DOHH2 (cell line): ENCODE measurements around the gene ATXN7.

Source experiments
- H3F3A ChIP-seq: fragments of 200-600 bp; sonication (generic), shearing (Covaris generic); 2 replicates; pipeline ENCODE4 v1.6.0; 2016; ENCODE audit warnings: antibody characterized with exemption, mild to moderate bottlenecking; ENCODE audit not compliant: control insufficient read depth, insufficient read depth
- H3K27ac ChIP-seq: fragments of 200-600 bp; sonication (generic); 2 replicates; pipeline ENCODE4 v1.5.1; 2014; ENCODE audit warnings: low read depth, mild to moderate bottlenecking, low read length, moderate library complexity
- H3K27me3 ChIP-seq: fragments of 200-600 bp; sonication (generic); 2 replicates; pipeline ENCODE4 v1.6.1; 2014; ENCODE audit warnings: mild to moderate bottlenecking, low read length, mixed read lengths; ENCODE audit not compliant: control insufficient read depth
- H3K36me3 ChIP-seq: fragments of 200-600 bp; sonication (generic); 2 replicates; pipeline ENCODE4 v1.6.1; 2014; ENCODE audit warnings: mild to moderate bottlenecking, low read length, moderate library complexity, mixed read lengths; ENCODE audit not compliant: control insufficient read depth
- H3K4me1 ChIP-seq: fragments of 200-600 bp; sonication (generic); 2 replicates; pipeline ENCODE4 v1.6.1; 2014; ENCODE audit warnings: mild to moderate bottlenecking, low read length, mixed read lengths; ENCODE audit not compliant: control insufficient read depth
- H3K4me2 ChIP-seq: fragments of 200-600 bp; sonication (generic); 2 replicates; pipeline ENCODE4 v1.6.0; 2014; ENCODE audit warnings: mild to moderate bottlenecking, low read length, moderate library complexity
- H3K4me3 ChIP-seq: fragments of 200-600 bp; sonication (generic); 2 replicates; pipeline ENCODE4 v1.5.1; 2014; ENCODE audit warnings: mild to moderate bottlenecking, low read length, mixed read lengths
- H3K79me2 ChIP-seq: fragments of 200-600 bp; sonication (generic); 2 replicates; pipeline ENCODE4 v1.6.1; 2014; ENCODE audit warnings: mild to moderate bottlenecking, low read length, mixed read lengths; ENCODE audit not compliant: control insufficient read depth
- H3K9me2 ChIP-seq: fragments of 200-600 bp; sonication (generic); replicated peaks from 2 replicates; pipeline ENCODE4 v1.6.1; 2014; ENCODE audit warnings: mild to moderate bottlenecking, low read length, mixed read lengths; ENCODE audit not compliant: control insufficient read depth
- H3K9me3 ChIP-seq: fragments of 200-600 bp; sonication (generic); 2 replicates; pipeline ENCODE4 v1.6.1; 2014; ENCODE audit warnings: antibody characterized with exemption, low read length, mixed read lengths; ENCODE audit not compliant: control insufficient read depth, insufficient read depth
- H4K20me1 ChIP-seq: fragments of 200-600 bp; sonication (generic); 2 replicates; pipeline ENCODE4 v1.6.0; 2014; ENCODE audit warnings: low read depth, mild to moderate bottlenecking, antibody characterized with exemption, low read length, moderate library complexity; ENCODE audit not compliant: control insufficient read depth, insufficient read depth
- EZH2phosphoT487 ChIP-seq: fragments of 200-600 bp; sonication (generic); IDR thresholded peaks from 2 replicates; pipeline ENCODE4 v1.6.1; 2017; ENCODE audit warnings: borderline replicate concordance, mild to moderate bottlenecking, antibody characterized with exemption, low read length, moderate library complexity, mixed read lengths
- TF ChIP-seq, protein P1 (sequence below): fragments of 200-600 bp; sonication (generic); IDR thresholded peaks from one replicate; pipeline ENCODE4 v1.5.1; 2014; ENCODE audit warnings: antibody characterized with exemption, mild to moderate bottlenecking, low read depth, low read length; ENCODE audit not compliant: poor library complexity, severe bottlenecking

Gene ATXN7

GRCh38 chr3:64023861-64024223 lies 160.2 kb downstream of the ATXN7 start:
- Histone ChIP-seq H3K27me3 (peaks cover 4% of the 10 kb centered on the region), H3K79me2 (peaks cover 44% of the 10 kb centered on the region), H3K27ac (no peak overlapping the region), H3K4me2 (peak overlapping the region; percentile 76), H3K4me1 (peaks cover 30% of the 10 kb centered on the region), H3K4me3 (peak overlapping the region; percentile 92), H4K20me1 (peaks cover 4% of the 10 kb centered on the region; the same call in 1 of the 2 replicates), H3K9me3 (no peaks in the 10 kb centered on the region), H3F3A (peaks cover 8% of the 10 kb centered on the region; the same call in 1 of the 2 replicates), H3K9me2 (no peaks in the 10 kb centered on the region), H3K36me3 (peaks cover 37% of the 10 kb centered on the region)
- TF ChIP-seq EZH2phosphoT487: no peak
- TF ChIP-seq, protein P1, sequence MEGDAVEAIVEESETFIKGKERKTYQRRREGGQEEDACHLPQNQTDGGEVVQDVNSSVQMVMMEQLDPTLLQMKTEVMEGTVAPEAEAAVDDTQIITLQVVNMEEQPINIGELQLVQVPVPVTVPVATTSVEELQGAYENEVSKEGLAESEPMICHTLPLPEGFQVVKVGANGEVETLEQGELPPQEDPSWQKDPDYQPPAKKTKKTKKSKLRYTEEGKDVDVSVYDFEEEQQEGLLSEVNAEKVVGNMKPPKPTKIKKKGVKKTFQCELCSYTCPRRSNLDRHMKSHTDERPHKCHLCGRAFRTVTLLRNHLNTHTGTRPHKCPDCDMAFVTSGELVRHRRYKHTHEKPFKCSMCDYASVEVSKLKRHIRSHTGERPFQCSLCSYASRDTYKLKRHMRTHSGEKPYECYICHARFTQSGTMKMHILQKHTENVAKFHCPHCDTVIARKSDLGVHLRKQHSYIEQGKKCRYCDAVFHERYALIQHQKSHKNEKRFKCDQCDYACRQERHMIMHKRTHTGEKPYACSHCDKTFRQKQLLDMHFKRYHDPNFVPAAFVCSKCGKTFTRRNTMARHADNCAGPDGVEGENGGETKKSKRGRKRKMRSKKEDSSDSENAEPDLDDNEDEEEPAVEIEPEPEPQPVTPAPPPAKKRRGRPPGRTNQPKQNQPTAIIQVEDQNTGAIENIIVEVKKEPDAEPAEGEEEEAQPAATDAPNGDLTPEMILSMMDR: no peak

DNA sequence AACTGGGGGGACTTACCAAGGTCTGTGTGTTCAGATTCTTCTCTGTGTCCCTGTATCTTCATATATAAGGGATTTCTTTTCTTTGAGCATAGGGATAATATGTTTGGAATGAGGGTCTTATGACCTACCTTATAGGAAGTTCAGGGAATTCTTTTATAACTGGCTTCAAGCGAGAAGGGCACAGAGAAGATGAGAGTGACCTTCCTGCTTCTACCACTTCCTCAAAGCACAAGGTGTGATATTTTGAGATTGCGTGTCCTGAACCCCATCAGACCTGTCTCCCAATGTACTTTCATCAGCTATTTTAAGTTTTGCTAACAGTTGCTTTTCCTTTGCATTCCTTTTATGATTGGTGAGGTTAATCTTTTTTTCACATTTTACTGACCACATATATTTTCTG lies 162.7 kb downstream of the ATXN7 start:
- Histone ChIP-seq H3K9me2 (no peaks in the 10 kb centered on the region), H3K79me2 (peaks cover 25% of the 10 kb centered on the region), H3K36me3 (peaks cover 15% of the 10 kb centered on the region), H4K20me1 (peaks cover 4% of the 10 kb centered on the region; the same call in 1 of the 2 replicates), H3K4me3 (no peak overlapping the region), H3K27me3 (peaks cover 10% of the 10 kb centered on the region), H3K4me2 (no peak overlapping the region), H3K9me3 (no peaks in the 10 kb centered on the region), H3F3A (no peaks in the 10 kb centered on the region), H3K4me1 (peaks cover 28% of the 10 kb centered on the region), H3K27ac (no peak overlapping the region)
- TF ChIP-seq, protein P1: no peak
- no peak for TF ChIP-seq EZH2phosphoT487

DNA sequence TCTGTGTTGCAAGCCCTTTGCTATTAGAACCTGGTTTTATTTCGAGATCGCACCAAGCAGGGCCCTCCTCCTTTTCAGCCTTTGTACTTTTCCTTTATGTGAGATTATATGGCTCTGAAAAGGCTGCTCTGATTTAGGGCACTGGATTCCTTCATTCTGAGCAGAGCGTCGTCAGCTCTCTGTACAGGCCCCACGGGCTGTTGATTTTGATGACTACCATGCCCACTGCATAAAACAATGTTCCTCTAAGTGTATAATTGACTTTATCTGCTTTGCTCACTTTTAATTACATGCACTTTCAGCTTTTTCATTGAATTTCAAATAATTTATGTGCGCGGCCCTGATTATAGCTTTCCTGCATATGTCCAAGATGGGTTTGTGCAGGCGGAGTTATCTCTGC lies 164.0 kb downstream of the ATXN7 start:
- no peak overlapping the region for H3K4me3 ChIP-seq
- H3K9me3 ChIP-seq: no peaks in the 10 kb centered on the region
- H3K27me3 ChIP-seq: peaks cover 10% of the 10 kb centered on the region
- no peaks in the 10 kb centered on the region for H4K20me1 ChIP-seq
- TF ChIP-seq, protein P1: no peak
- no peak for TF ChIP-seq EZH2phosphoT487
- H3K9me2 ChIP-seq: no peaks in the 10 kb centered on the region
- H3K4me2 ChIP-seq: no peak overlapping the region
- no peak overlapping the region for H3K27ac ChIP-seq
- peaks cover 11% of the 10 kb centered on the region for H3K79me2 ChIP-seq
- H3K36me3 ChIP-seq: peaks cover 5% of the 10 kb centered on the region; the same call in 1 of the 2 replicates
- H3K4me1 ChIP-seq: peaks cover 24% of the 10 kb centered on the region
- no peaks in the 10 kb centered on the region for H3F3A ChIP-seq

DNA sequence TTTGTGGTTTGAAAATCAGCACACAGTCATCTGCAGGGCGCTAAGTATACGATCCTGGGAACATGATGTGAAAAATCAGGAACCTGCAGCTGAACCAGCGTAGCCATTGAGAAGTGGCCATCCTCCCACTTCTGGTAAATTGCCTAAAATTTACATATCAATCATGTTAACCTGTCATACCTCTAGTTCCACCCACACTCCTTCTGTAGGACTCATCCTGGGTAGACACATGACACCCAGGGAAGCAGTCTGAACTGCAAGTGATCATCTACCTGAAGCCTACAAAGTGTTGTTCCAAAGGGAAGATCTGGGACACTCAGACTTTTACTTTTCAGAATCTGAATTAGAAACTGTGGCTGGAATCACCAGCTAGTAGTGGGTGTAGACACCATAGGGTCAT lies 165.1 kb downstream of the ATXN7 start:
- Histone ChIP-seq H4K20me1 (no peaks in the 10 kb centered on the region), H3K4me3 (no peak overlapping the region), H3K9me2 (no peaks in the 10 kb centered on the region), H3K9me3 (peaks cover 1% of the 10 kb centered on the region; the same call in 1 of the 2 replicates), H3K36me3 (no peaks in the 10 kb centered on the region), H3K27ac (no peak overlapping the region), H3K79me2 (peaks cover under 1% of the 10 kb centered on the region), H3K27me3 (peaks cover 10% of the 10 kb centered on the region), H3K4me2 (no peak overlapping the region), H3K4me1 (peaks cover 22% of the 10 kb centered on the region), H3F3A (no peaks in the 10 kb centered on the region)
- TF ChIP-seq EZH2phosphoT487: no peak
- TF ChIP-seq, protein P1: no peak
